HS-27A (cell line): Measurements from ENCODE around the gene OCIAD2.
"Not testable (repeated sequence)": the region's sequence is repeated elsewhere in the genome, so short reads cannot be mapped to it uniquely, and the experiment has no call there.

Source experiments
- DNase-seq: peaks from one replicate; pipeline ENCODE4 v3.0.0-alpha.2; 2012; ENCODE audit warnings: low read depth, missing footprints

The OCIAD2 gene

DNA sequence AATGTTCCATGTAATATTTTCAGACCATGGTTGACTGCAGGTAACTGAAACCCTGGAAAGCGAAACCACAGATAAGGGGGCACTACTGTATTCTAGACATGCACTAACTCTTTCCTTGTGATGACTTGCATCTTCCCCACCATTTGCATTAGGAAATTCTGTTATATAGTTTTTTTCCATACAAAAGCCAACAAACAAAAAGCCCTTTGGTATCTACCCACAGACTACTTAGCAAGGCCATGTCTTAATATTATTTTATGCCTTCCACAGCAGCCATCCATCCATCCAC is 52.2 kb downstream of the OCIAD2 start:
- no peak for DNase-seq

DNA sequence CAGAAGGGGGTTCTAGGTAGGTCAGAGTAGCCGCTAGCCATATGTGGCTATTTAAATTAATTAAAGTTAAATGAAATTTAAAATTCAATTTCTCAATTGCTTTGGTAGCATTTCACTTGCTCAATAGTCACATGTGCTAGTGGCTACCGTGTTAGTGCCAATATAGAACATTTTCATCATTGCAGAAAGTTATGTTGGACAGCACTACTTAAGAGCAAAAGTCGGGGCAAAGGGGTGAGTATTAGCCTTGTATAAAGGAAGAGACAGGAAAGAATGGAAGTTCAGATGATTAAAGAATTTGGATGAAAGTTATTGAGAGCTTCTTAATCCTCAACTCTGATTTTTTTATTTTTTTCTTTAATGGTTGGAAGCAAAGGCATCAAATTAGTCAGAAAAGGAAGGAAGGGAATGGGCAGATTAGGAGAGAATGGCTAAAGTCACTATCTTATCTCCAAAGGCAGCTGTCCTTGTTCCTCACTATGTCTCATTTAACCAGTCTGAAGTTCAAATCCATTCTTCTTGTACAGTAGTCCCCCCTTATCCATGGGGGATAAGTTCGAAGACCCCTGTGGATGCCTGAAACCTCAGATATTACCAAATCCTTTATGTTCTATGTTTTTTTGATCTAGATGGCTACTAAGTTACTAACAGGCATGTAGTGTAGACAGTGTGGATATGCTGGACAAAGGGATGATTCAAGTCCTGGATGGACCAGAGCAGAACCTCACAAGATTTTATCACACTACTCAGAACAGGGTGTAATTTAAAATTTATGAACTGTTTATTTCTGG is 52.8 kb downstream of the OCIAD2 start:
- no peak for DNase-seq

DNA sequence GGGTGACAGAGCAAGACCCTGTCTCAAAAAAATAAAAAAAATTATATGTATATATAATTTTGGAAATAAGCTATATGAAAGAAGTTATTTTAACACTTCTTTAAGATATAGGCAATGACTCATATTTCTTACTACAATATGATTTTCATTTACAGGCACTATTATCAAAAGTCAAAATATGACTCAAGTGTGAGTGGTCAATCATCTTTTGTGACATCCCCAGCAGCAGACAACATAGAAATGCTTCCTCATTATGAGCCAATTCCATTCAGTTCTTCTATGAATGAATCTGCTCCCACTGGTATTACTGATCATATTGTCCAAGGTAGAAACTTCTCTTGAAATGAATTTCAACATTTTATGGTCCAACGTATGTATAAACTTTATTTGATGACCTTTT is 54.9 kb downstream of the OCIAD2 start:
- no peak for DNase-seq

GRCh38 chr4:48848799-48849198 is 57.8 kb downstream of the OCIAD2 start:
- DNase-seq: not testable (repeated sequence)

DNA sequence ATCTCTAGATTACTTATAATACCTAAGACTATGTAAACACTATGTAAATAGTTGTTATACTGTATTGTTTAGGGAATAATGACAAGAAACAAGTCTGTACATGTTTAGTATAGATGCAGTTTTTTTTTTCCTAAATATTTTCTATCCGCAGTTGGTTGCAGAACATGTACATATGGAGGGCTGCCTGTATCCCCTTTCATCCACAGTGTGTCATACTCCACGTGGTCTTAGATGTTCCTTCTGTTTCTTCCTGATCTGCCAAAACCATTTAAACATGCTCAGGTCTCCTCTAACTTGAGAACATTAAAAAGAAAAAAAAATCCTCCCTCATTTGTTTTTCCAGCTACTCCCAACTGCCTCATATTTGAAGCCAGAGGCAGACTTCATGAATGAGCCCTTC is 61.7 kb downstream of the OCIAD2 start:
- DNase-seq: no peak

GRCh38 chr4:48841045-48841827 is 65.3 kb downstream of the OCIAD2 start:
- DNase-seq: no peak

DNA sequence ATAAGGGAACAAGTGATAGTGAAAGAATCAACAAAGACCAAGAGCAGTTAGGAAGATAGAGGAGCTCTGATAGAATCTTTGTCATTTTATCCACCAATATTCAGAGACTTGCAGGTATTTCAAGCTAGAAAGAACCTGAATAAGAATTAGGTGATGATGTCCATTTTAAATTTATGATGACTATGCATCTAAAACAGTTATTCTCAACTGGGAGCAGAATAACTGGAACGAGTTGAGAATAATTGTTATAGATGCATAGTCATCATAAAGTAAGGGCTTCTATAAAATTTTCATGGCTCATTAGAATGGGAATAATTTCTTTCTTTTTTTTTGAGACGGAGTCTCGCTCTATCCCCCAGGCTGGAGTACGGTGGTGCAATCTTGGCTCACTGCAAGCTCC is 69.9 kb downstream of the OCIAD2 start:
- no peak for DNase-seq
